Superior temporal gyrus (tissue), 1 donor: ENCODE measurements around the gene TUBGCP2.

ENCODE experiments used
- DNase-seq: peaks from one replicate; pipeline ENCODE4 v3.0.0-alpha.2; 2016; ENCODE audit errors: extremely low spot score

The TUBGCP2 gene

DNA sequence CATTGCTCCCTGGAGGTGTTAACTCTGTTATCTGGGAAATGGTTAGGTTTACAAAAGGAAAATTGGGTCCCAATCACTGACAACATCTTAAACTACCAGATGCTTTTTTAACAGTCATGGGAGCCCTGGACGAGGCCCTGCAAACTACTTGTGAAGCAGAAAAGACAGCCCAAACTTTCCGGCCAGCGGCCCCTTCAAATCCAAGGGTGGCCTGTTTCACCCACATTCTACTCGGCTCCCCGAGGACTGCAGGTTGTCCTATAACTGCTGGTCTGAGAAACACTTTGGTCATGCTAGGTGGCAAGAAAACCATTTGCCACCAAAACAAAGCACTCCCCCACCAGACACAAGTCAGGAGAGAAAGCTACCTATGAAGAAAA is 2.6 kb downstream of the TUBGCP2 start:
- DNase-seq = no peak

DNA sequence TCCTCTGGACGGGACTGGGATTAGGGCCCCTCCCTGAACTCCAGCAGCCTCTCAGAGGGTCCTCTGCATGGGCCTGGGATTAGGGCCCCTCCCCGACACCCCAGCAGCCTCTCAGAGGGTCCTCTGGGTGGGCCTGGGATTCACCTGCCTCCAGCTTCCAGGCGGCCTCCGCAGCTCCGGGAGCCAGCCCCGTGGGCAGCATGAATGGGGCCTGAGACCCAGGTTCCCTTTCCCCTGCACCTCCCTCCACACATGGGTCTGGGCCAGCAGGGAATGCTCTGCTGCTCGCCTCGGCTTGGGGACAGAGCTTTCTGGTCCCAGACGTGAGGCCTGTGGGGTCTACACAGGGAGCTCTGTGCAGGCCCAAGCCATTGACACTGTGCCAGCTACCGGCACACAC is 5.5 kb downstream of the TUBGCP2 start:
- no peak for DNase-seq

DNA sequence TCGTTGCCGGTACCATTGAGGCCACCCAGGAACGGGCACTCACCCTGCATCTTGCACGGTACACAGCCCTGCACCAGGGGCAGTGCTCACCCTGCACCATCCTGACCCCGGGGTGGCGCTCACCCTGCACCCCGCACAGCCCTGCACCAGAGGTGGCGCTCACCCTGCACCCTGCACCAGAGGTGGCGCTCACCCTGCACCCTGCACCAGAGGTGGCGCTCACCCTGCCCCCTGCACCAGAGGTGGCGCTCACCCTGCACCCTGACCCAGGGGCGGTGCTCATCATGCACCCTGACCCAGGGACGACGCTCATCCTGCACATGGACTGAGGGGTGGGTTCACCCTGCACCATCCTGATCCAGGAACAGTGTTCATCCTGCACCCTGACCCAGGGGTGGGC is 6.4 kb downstream of the TUBGCP2 start:
- DNase-seq = no peak

DNA sequence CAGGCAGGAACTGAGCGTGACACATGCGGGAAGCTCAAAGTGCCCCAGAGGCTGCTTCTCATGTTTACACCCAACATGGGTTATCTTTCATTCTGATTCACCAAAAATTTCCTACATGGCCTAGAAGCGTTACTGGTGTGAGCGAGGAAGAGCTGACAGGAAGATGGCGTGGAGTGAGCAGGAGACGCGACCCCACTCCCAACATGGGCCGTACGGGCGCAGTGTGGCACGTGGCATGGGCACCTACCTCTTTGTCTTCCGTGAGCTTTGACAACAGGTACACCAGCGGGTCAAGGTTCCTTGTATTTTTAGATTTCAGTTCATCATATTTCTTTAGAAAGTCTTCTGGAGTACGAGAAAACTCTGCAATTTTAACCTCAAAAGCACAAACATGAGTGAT is 8.9 kb downstream of the TUBGCP2 start:
- DNase-seq = no peak

DNA sequence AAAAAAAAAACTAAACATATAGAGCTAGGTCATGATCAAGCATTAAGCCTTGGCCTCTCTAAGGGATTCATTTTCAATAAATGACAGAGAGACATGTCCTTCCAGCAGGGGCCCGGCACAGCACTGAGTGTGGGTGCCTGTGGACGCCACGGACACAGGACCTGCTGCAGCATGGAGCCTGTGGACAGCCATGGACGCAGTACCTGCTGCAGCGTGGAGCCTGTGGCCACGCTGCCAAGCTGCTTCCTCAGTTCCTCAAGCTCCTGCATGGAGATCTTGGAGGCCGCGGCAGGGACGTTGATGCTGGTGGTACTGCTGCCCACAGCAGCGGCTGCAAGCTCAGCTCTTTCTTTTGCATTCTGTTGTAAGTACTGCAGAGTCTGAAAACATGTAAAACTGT is 9.4 kb downstream of the TUBGCP2 start:
- DNase-seq = no peak

DNA sequence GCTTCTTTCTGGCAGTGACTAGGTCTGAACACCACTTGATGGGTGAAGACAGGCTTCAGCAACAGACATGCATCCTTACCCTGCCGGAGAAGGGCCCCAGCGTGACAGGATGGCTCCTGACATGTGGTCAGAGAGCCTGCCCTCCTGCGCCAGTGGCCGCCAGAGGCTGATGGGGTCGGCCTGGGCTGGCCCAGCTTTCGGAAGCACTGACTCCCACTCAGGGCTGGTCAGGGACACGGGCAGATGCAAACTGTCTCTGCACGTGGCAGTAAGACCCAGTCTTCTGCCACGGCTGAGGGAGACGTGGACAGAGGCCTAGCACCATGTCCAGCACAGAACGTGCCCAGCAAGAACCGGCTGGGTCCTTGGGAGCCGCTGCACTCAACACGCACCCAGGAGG is 10.2 kb downstream of the TUBGCP2 start:
- no peak for DNase-seq

DNA sequence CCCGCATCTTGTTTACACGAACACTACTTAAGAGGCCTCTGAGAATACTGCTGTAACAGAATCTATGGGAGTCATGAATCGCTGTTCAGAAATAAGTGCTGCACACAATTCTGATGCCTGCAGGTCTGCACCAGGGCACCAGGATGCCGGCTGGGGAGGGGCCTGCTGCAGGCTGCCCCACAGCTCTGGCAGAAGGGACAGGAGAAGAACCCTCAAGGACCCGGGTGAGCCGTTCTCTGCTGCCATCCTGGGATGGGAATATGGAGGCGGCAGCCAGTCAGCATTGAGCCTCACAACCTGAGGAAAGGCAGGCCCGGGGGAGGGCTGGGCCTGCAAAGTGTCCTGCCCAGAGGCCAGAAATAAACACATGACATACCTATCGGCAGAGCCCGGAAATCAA is 11.2 kb downstream of the TUBGCP2 start:
- no peak for DNase-seq

DNA sequence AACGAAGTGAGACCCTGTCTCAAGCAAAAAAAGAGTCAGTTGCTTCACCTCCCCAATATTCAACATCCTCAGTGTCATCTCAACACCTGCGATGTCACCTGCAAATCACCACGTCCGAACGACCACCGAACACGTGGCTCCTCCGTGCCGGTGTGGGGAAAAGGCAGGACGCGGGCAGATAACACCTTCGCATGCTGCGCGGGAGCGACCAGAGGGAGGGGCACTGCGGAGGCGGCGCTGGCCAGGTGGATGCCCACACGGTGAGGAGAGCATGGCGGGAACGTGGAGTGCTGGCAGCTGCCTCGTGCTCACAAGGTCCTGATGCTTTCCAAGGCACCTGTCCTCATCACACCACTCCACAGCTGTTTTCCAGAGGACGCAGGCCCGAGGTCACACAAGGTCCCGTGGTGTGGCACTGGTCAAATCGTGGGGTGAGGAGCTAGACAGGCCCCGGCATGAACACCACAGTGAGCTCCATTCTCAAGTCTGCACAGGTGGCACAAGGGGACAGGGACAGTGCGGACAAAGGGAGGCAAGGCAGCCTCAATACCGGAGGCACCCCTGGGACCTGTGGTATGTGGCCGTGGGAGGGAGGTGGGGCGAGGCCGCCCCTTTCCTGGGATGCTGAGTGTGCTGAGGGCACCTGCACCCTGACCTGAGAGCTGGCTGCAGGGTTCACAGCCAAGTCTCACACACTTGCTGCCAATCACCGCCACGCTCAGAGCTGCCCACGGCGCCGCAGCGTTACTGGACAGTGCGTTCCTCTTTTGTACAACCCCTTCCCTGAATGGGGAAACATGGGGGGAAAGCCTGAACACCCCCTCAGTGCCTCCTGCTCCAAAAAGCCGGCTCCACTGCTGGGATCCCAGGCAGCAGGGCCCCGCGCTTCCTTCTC is 13.0 kb downstream of the TUBGCP2 start:
- no peak for DNase-seq

DNA sequence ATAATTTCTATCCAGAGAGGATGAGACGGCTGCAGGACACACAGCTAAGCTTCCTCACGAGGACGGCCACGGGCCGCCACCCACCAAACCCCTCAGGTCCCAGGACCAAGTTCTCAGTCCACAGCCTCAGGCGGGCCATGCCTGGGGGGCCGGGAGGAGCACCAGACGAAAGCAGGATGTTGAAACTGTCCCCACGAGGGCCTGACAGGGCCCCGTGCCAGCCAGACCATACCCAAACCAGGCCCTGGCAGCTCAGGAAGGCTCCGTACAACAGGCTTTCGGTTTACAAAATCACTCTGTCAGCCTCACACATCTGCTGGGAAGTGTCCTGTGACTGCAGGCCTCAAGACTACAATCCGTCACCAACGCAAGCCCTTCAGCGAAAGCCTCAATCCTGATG is 14.5 kb downstream of the TUBGCP2 start:
- DNase-seq = no peak

DNA sequence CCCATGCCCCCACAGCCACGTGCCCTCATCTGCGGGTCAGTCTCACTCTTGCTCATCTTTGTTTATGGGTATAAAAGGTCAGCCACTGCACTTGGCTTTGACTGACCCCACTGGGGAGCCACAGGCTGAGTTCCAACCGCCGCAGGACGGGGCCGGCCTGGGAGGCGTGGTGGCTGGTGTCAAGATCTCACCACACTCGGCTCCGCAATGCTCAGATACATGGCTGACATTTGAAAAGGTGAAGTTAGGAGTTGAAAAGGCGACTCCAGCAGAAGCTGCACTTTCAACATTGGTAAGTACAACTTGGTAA is 14.9 kb downstream of the TUBGCP2 start:
- DNase-seq = no peak

DNA sequence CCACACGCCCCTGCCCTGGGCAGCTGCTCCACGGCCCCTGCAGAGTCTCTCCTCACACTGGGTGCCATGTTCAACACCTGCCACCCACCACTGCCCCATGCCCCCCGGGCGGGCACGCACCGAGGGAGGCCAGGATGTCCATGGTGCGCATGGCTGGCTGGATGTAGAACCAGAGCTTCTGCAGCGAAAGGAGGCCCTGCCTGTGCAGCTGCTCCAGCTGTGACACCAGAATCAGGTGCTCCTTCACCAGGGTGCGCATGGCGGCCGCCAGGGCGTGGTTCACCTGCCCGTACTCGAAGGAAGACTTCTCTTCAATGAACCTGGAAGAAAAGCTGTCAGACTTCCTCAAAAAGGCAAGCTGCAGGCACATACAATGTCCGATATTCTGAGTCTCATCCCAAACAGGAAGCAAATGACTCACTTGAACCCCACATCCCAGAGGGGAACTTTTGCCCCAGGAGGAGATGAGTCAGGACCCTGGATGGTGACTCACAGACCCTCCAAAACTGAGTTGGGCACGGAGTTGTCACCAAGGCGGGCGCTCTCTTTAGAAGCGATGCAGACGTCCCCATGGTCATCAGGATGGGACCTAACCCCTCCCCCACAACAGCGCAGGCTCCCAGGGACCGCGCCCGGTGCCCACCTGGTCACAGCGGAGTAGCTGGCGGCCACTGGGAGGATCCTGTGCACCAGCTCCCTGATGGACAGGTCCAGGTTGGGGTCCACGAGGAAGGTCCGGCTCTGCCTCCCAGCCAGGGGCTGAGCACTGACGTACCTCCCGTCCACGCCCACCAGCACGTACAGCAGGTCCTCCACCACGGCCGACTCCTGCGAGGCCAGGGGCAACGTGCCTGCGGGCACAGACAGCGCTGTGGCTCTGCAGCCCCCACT is 15.5 kb downstream of the TUBGCP2 start:
- DNase-seq = no peak

DNA sequence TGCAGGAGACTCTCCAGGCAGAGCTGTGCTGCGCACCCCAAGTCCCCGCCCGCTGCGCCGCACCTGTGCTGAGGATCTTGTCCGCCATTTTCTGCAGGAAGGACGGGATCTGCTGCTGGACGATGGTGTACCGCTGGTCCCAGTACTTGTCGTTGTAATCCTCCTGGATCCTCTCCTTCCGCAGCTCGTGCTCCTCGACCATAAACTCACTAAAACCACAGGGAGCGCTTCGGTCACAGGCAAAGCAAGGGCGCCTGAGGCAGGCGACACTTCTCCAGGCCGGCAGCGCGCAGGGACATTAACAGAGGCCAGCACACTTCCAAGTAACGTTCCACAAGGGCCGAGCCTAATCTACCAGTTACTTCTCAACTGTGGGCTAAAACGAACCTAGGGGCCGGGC is 18.9 kb downstream of the TUBGCP2 start:
- DNase-seq = no peak

DNA sequence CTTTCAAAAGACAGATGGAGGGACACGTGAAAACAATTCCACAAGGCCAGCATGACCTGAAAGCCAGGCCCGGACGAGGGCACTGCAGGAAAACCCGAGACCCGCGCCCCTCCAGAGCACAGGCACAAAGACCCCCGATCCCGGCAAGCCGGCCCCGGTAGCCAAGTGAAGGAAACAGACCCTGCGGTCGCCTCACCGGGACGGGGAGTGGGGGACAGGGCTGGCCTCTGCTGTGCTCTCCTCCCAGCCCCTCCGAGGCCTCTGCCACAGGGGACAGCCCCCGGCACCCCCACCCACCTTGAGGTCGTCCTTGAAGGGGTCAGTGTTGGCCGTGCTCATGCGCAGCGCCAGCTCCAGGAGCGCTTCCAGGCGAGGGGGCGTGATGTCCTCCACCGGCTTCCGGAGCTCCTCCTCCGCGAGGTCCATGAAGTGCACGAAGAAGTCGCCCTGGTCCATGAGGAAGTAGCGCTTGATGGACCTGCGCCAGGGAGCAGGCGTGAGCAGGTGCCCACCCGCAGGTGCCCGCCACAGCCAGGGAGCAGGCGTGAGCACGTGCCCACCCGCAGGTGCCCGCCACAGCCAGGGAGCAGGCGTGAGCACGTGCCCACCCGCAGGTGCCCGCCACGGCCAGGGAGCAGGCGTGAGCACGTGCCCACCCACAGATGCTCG is 20.7 kb downstream of the TUBGCP2 start:
- no peak for DNase-seq

DNA sequence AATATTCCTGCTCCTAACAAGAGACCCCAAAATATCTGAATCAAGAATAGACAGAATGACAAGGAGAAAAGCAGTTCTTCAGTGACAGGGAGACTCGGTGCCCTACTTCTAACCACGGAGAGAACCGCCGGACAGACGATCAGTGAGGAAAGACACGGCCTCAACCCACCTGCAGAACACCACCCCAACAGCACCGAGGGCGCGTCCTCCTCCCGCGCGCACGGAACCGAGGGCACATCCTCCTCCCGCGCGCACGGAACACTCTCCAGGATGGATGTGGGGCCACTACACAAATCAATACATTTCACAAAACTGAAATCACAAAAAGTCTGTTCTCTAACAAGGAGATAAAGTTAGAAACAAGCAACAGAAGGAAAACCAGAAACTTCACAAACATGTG is 22.3 kb downstream of the TUBGCP2 start:
- DNase-seq = no peak

DNA sequence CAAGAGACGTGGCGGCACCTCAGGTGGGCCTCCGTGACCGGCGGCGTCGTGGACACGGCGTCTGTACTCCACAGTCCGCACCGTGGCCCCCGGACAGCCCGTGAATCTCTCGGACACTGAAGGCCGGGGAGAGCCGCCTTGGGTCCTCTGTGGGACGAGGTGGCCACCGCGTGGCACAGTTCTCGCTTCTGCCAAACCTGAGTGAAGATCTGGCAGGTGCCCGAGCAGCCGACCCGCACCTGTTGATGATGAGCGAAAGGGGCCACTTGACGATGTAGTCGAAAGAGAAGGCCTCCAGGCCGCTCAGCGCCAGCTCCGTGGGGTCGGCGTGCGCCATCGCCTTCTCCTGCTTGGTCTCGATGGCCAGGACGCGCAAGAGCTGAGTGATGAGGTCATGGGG is 23.5 kb downstream of the TUBGCP2 start:
- DNase-seq = no peak

DNA sequence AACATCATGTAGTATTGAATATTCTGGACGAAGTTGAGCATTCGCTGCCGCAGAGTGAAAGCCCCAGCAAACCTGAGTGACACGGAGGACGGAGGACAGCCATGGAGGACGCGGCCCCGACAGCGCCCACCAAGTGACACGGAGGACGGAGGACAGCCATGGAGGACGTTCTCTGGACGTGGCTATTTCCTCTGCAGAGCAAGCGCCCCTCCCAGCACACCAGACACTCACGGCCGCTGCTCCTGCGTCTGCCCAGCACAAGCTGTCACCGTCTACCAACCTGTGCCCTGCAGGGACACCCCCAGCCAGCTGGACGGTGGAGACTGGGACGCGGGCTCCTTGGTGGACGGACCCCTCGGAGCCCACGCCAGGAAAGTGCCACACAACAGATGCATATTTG is 24.7 kb downstream of the TUBGCP2 start:
- DNase-seq = no peak

DNA sequence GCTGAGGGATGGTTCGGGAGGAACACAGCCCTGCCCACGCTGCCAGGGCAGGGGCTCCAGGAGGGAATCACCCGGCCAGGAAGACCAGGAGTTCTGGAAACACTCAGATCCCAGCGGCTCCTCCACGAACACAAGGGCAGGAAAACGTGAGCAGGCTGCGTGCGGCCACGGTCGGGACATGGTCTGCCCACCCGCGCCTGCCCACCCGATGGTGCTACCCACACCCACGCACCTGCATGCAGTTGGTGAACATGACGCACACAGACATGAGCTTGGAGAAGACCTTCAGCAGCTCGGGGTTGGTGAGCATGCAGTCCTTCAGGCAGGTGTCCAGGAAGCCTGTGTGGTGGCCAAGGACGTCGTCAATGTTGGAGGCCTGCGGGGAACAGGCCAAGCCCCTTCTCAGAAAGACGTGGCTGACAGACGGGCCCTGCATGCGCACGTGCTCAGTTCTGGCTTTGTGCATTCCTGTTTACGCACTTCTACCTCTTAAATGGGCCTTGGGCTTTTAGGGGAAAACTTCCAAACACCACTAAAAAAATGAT is 25.8 kb downstream of the TUBGCP2 start:
- no peak for DNase-seq

DNA sequence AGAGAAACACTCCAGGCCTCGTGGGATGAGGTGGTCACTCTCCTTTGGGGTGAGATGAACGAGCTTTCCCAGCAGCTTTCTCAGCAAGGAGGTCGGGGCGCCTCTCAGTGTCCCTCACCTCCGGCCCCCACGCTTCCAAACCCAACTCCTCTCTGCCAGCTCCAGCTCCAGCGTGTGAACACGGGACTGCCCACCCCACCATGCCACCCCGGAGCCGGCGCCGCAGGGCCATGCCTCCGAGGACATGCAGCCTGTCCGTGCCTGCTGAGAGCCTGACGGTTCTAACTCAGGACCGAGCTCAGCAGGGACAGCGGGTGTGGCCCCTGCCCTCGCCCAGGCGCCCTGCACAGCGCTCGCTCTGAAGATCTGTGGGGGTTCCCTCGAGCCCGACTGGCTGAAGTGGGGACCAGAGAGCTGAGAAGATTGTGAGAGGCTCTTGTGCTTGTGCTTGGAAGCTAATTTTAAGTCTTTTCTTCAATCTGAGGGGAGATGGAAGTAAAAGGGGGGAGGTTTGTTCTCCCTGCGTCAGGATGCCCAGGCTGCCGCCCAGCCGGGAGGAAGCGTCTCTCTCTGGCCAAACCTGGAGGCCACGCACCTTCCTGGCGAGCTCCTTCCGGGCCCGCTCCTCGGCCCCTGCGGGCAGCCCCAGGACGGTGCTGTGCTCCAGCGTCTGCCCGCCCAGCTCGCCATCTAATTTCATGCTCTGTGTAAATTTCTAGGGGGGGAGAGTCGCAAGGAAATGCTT is 26.9 kb downstream of the TUBGCP2 start:
- DNase-seq = no peak

DNA sequence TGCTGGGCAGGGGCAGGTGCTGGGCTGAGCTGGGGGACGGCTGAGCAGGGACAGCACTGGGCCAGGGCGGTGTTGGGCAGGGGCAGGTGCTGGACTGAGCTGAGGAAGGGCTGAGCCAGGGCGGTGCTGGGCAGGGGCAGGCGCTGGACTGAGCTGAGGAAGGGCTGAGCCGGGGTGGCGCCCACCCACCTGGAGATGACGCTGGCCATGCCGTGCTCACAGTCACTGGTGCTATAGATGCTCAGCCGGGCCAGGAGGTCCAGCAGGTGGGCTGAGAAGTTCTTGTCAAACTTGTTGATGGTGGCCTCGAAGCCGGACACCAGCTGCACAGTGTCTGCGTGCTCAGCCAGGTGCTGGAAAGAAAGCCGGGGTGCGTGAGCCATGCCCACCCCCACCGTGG is 27.6 kb downstream of the TUBGCP2 start:
- no peak for DNase-seq

DNA sequence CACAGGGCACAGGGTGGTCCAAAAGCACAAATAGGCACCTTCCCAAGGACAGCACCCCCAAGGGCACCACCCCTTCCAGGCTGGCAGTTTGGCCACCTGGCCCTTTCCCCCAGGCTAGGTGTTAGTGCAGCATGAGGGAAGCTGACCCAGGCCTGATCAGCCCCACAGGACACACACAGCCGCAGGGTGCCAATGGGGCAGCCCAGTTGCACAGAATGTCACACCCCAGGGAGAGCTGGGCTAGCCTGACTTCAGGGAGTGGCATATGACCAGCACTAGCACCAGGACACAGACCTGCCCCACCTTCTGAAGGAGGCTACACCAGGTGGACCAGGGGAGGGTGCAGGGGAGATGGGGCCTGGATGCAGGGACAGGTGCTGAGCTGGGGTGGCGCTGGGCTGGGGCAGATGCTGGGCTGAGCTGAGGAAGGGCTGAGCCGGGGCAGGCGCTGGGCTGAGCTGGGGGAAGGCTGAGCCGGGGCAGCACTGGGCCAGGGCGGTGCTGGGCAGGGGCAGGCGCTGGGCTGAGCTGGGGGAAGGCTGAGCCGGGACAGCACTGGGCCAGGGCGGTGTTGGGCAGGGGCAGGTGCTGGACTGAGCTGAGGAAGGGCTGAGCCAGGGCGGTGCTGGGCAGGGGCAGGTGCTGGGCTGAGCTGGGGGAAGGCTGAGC is 28.1 kb downstream of the TUBGCP2 start:
- DNase-seq = no peak
